ENCODE data around the gene SUGP1.
A peak's percentile ranks its signal among the peaks of the same experiment; 100 is the strongest.
"Not testable (repeated sequence)": the region's sequence is repeated elsewhere in the genome, so short reads cannot be mapped to it uniquely, and the experiment has no call there.

Gene SUGP1, protein sequence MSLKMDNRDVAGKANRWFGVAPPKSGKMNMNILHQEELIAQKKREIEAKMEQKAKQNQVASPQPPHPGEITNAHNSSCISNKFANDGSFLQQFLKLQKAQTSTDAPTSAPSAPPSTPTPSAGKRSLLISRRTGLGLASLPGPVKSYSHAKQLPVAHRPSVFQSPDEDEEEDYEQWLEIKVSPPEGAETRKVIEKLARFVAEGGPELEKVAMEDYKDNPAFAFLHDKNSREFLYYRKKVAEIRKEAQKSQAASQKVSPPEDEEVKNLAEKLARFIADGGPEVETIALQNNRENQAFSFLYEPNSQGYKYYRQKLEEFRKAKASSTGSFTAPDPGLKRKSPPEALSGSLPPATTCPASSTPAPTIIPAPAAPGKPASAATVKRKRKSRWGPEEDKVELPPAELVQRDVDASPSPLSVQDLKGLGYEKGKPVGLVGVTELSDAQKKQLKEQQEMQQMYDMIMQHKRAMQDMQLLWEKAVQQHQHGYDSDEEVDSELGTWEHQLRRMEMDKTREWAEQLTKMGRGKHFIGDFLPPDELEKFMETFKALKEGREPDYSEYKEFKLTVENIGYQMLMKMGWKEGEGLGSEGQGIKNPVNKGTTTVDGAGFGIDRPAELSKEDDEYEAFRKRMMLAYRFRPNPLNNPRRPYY

GRCh38 chr19:19320361-19321140 is at the start of gene SUGP1, which contains the start of gene MAU2:
TSS of gene SUGP1 (minus strand) at chr19:19320509. CDS start at chr19:19320496, 13 bp downstream.
TSS of gene MAU2 (plus strand) at chr19:19320829. CDS start at chr19:19320860, 31 bp downstream.
- Mint-ChIP-seq H3K36me3 (ENCODE audit: low read depth) (peaks cover 57% of the 10 kb centered on the region), H3K27ac (peak within 1 kb of the TSS; percentile 100), H3K9me3 (no peaks in the 10 kb centered on the region), H3K4me3 (peak within 1 kb of the TSS; percentile 94), H3K27me3 (no peaks in the 10 kb centered on the region), H3K4me1 (ENCODE audit: low read depth) (peaks cover 50% of the 10 kb centered on the region)
- peak; percentile 90 for DNase-seq

DNA sequence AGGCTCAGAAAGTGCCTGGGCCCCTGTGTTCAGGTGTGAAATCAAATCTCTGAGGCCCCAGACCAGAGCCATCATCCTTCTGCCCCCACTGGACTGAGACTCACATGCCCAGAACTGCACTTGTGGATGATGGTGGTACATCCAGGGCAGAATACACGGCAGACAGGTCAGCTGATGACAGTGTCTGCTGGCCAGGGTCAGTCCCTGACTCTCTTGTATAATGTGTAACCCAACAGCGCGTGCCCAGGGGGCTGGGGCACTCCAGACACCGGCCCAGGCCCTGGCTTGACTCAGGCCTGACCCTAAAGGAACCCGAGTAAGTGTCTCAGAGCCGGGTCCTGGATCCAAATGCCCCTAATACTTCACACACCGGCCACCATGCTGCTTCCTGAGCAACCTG is 47.8 kb upstream of the SUGP1 start:
- Mint-ChIP-seq H3K9me3 (no peaks in the 10 kb centered on the region), H3K4me1 (ENCODE audit: low read depth) (peaks cover 23% of the 10 kb centered on the region), H3K27me3 (no peaks in the 10 kb centered on the region), H3K36me3 (ENCODE audit: low read depth) (no peaks in the 10 kb centered on the region), H3K27ac (no peak overlapping the region), H3K4me3 (no peak overlapping the region)
- DNase-seq: no peak

GRCh38 chr19:19366434-19367396 is 46.4 kb upstream of the SUGP1 start:
- Mint-ChIP-seq H3K9me3 (no peaks in the 10 kb centered on the region), H3K27ac (peak overlapping the region; percentile 40)

GRCh38 chr19:19362075-19362474 is 41.8 kb upstream of the SUGP1 start:
- H3K4me1 Mint-ChIP-seq (ENCODE audit: low read depth): peaks cover 45% of the 10 kb centered on the region
- no peaks in the 10 kb centered on the region for H3K27me3 Mint-ChIP-seq
- H3K36me3 Mint-ChIP-seq (ENCODE audit: low read depth): peaks cover 13% of the 10 kb centered on the region
- no peak overlapping the region for H3K4me3 Mint-ChIP-seq
- no peak for DNase-seq
- no peaks in the 10 kb centered on the region for H3K9me3 Mint-ChIP-seq
- peak overlapping the region; percentile 77 for H3K27ac Mint-ChIP-seq

More at GRCh38 chr19:19366434-19367396, 46.4 kb upstream of the SUGP1 start:
- Mint-ChIP-seq H3K4me1 (ENCODE audit: low read depth) (peaks cover 20% of the 10 kb centered on the region), H3K27me3 (no peaks in the 10 kb centered on the region), H3K4me3 (no peak overlapping the region), H3K36me3 (ENCODE audit: low read depth) (no peaks in the 10 kb centered on the region)
- peak; percentile 81 for DNase-seq

DNA sequence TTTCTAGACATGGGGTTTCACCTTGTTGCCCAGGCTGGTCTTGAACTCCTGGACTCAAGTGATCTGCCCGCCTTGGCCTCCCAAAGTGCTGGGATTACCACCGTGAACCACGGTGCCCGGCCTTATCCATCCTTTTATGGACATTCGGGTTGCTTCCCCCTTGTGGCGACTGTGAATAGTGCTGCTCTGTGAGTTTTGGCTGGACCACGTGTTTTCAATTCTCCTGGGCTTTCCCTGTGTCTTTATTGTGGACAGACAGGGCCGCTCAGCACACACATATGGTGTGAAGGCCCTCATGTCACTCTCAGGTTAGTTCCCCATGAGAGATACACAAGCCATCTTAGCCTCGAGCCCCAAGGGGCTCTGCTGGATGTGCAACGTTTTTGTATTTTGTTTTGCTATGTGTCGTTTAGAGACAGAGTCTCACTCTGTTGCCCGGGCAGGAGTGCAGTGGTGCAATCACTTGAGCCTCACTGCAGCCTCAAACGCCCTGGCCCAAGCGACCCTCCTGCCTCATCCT is 40.8 kb upstream of the SUGP1 start:
- H3K36me3 Mint-ChIP-seq (ENCODE audit: low read depth): peaks cover 22% of the 10 kb centered on the region
- H3K4me3 Mint-ChIP-seq: no peak overlapping the region
- no peaks in the 10 kb centered on the region for H3K9me3 Mint-ChIP-seq
- no peaks in the 10 kb centered on the region for H3K27me3 Mint-ChIP-seq
- H3K4me1 Mint-ChIP-seq (ENCODE audit: low read depth): peaks cover 38% of the 10 kb centered on the region
- DNase-seq: peak; percentile 81
- peak overlapping the region; percentile 58 for H3K27ac Mint-ChIP-seq

DNA sequence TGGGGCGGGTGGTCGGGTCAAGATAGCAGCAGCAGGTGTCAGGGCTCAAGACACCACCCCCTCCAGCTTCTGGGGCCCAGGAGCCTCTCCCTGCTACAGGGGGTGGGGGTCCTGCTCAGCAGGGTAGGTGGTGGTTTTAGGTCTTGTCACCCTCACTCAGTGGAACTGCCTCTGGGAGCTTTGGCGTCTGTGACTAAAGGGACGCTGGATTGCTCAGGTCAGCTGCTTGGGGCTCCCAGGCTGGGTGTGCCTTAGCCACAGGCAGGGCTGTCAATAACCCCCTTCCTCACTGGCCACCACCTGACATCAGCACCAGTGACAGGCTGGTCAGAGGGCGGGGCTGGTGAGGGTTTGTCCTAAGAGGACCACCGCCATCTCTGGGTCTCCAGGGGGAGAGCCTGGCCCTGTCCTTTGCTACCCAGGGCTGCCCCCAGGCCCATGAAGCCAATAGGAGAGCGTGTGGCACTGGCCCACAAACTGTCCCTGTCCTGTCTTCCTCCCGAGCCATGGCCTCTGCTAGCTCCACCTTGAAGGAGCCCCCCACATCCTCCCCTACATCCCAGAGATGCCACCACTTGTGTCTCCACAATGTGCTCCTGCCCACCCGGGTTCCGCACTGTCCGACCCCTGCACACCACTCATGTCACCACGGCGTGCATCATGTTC is 36.7 kb upstream of the SUGP1 start:
- H3K4me3 Mint-ChIP-seq: no peak overlapping the region

DNA sequence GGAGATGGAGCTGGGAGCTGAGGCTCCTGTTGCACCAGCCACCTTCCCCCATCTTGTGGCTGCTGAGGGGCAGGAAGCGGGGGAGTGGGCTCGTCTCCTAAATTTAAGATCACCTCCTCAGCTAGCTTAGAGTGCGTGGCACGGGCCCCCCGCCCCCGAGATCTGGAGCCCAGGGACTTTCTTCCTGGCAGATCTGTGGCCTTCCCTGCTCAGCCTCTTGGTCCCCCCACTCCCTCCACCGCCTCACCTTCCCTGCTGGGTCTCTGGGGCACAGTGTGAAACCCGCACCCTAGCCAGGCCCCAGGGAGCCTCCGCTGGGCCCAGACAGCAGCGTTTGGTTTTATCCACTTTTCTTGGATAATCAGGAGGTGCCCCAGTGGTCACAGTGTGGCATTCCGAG is 36.2 kb upstream of the SUGP1 start:
- H3K4me1 Mint-ChIP-seq (ENCODE audit: low read depth): peaks cover 25% of the 10 kb centered on the region
- H3K27ac Mint-ChIP-seq: peak overlapping the region; percentile 22
- no peaks in the 10 kb centered on the region for H3K27me3 Mint-ChIP-seq
- H3K4me3 Mint-ChIP-seq: no peak overlapping the region
- peaks cover 64% of the 10 kb centered on the region for H3K36me3 Mint-ChIP-seq (ENCODE audit: low read depth)
- H3K9me3 Mint-ChIP-seq: no peaks in the 10 kb centered on the region
- no peak for DNase-seq

More for the DNA sequence above, 36.7 kb upstream of the SUGP1 start:
- H3K27me3 Mint-ChIP-seq: no peaks in the 10 kb centered on the region
- peaks cover 28% of the 10 kb centered on the region for H3K4me1 Mint-ChIP-seq (ENCODE audit: low read depth)
- H3K9me3 Mint-ChIP-seq: no peaks in the 10 kb centered on the region
- H3K27ac Mint-ChIP-seq: no peak overlapping the region
- H3K36me3 Mint-ChIP-seq (ENCODE audit: low read depth): peaks cover 60% of the 10 kb centered on the region
- no peak for DNase-seq

GRCh38 chr19:19355606-19356139 is 35.4 kb upstream of the SUGP1 start:
- H3K27me3 Mint-ChIP-seq: no peaks in the 10 kb centered on the region
- no peak for DNase-seq
- H3K27ac Mint-ChIP-seq: no peak overlapping the region
- no peaks in the 10 kb centered on the region for H3K9me3 Mint-ChIP-seq
- peaks cover 18% of the 10 kb centered on the region for H3K4me1 Mint-ChIP-seq (ENCODE audit: low read depth)
- H3K4me3 Mint-ChIP-seq: no peak overlapping the region
- peaks cover 64% of the 10 kb centered on the region for H3K36me3 Mint-ChIP-seq (ENCODE audit: low read depth)

DNA sequence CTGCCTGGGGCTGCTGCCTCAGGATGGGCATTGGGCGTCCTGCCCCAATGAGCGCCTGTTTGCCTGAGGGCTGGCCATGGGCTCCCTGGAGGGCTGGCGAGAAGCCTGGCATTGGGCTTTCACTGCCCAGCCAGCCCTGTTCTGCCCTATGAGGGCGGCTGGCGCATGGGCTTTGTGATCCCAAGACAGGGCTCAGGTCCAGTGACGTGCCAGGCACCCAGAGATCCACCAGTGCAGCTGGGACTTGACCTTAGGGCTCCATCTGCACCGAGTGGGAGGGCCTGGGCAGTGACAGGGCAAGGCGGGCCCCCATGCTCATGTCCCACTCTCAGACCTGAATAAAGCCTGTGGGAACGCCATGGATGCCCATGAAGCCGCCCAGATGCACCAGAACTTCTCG is 34.6 kb upstream of the SUGP1 start:
- H3K4me1 Mint-ChIP-seq (ENCODE audit: low read depth): peaks cover 14% of the 10 kb centered on the region
- no peak overlapping the region for H3K27ac Mint-ChIP-seq
- DNase-seq: no peak
- peaks cover 69% of the 10 kb centered on the region for H3K36me3 Mint-ChIP-seq (ENCODE audit: low read depth)
- no peak overlapping the region for H3K4me3 Mint-ChIP-seq
- no peaks in the 10 kb centered on the region for H3K9me3 Mint-ChIP-seq
- no peaks in the 10 kb centered on the region for H3K27me3 Mint-ChIP-seq

- Mint-ChIP-seq H3K4me1 (ENCODE audit: low read depth) (peaks cover 14% of the 10 kb centered on the region), H3K27me3 (no peaks in the 10 kb centered on the region), H3K27ac (no peak overlapping the region), H3K4me3 (no peak overlapping the region), H3K36me3 (ENCODE audit: low read depth) (peaks cover 77% of the 10 kb centered on the region), H3K9me3 (no peaks in the 10 kb centered on the region)
- DNase-seq: no peak
These were observed 33.7 kb upstream of the SUGP1 start for GRCh38 chr19:19354007-19354406.

DNA sequence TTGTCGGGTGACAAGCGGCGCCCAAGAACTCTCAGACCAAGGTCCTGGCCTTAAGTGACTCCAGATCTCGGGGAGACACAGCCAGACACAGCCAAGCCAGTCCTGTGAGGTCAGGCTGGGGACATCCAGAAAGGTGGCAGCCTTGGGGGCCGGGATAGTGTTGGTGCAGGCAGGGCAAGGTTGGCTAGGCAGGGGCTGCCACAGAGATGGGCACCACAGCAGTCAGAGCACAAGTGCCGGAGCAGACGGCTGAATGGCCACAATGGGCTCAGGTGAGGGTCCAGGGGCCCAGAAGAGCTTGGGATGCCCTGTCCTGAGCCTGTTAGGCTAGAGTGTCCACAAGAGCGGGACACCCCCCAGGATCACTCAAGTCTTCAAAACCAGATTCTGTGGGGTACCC is 32.5 kb upstream of the SUGP1 start:
- Mint-ChIP-seq H3K9me3 (no peaks in the 10 kb centered on the region), H3K4me3 (no peak overlapping the region), H3K36me3 (ENCODE audit: low read depth) (peaks cover 81% of the 10 kb centered on the region), H3K27me3 (no peaks in the 10 kb centered on the region), H3K27ac (peak overlapping the region; percentile 76), H3K4me1 (ENCODE audit: low read depth) (peaks cover 4% of the 10 kb centered on the region)
- no peak for DNase-seq

DNA sequence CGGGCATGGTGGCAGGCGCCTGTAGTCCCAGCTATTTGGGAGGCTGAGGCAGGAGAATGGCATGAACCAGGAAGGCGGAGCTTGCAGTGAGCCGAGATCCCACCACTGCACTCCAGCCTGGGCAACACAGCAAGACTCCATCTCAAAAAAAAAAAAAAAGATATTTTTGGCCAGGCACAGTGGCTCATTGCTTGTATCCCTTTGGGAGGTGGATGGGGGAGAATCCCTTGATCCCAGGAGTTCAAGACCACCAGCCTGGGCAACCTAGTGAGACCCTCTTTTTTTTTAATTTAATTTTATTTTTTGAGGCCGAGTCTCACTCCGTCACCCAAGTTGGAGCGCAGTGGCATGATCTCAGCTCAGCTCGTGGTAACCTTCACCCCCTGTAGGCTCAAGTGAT is 30.4 kb upstream of the SUGP1 start:
- H3K4me1 Mint-ChIP-seq (ENCODE audit: low read depth); DNase-seq; H3K9me3 Mint-ChIP-seq; H3K4me3 Mint-ChIP-seq; H3K27me3 Mint-ChIP-seq; H3K27ac Mint-ChIP-seq: not testable (repeated sequence)
- peaks cover 78% of the 10 kb centered on the region for H3K36me3 Mint-ChIP-seq (ENCODE audit: low read depth)

DNA sequence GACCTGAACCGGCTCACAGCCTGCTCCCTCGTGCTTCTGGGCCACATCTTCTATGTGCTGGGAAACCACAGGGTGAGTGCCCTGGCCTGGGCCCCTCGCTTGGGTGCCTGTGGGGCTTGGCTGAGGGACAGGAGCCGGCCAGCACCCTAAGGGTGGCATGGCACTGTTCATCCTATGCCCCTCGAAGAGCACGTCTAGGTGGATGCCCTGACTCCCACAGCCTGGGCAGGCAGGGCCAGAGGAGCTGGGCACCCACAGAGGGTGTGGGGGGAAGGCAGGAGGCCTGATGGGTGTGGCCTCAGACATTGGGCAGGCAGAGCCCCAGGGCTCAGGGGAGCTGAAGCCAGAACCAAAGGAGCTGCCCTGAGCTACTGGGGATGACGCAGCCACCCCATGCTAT is 29.1 kb upstream of the SUGP1 start:
- no peak for DNase-seq
- Mint-ChIP-seq H3K9me3 (no peaks in the 10 kb centered on the region), H3K27me3 (no peaks in the 10 kb centered on the region), H3K4me1 (ENCODE audit: low read depth) (no peaks in the 10 kb centered on the region), H3K27ac (no peak overlapping the region), H3K4me3 (no peak overlapping the region), H3K36me3 (ENCODE audit: low read depth) (peaks cover 78% of the 10 kb centered on the region)

Data from activated T-cell treated with anti-CD3 and anti-CD28 coated beads, Interleukin-2, amount 50 U/mL, for 24 hours (primary cell).